ENCODE measurements around the gene OTUD3.
"Not testable (repeated sequence)": the region's sequence is repeated elsewhere in the genome, so short reads cannot be mapped to it uniquely, and the experiment has no call there.

Gene OTUD3

DNA sequence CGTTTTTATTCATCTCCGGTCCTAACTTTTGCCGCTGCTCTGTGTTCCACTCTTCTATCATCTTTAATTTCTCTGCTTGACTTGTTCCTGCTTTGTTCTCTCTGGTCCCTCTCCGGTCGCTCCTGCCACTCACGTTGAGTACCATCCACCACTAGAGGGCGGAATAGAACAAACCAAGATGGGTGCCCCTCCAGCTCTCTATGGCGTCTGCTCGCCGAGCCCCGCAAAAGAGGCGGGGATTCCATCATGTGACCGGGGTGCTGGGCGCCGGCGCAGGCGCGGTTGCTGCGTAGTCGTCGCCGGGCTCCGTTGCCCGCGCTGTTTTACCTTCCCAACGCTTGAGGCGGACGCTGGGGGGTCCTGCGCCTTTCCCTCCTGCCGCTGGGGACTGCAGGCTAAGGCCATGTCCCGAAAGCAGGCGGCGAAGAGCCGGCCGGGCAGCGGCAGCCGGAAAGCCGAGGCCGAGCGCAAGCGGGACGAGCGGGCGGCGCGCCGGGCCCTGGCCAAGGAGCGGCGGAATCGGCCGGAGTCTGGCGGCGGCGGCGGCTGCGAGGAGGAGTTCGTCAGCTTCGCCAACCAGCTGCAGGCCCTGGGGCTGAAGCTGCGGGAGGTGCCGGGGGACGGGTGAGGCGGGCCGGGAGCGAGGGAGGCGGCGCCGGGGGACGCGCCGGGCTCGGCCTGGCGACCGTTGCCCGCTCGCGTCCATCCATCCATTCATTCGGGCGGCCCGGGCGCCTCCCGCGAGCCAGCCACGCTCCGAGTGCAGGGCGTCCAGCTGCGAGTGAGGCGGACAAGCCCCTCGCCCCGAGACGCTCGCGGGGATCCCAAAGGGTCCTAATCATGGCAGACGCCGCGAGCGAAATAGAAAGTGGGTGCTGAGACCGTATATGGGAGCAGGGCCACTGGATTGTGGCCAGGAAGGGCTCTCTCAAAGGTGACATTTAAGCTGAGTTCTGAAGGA is at the start of gene OTUD3:
TSS of gene OTUD3 (plus strand) at position 285 of the 961 bp plus-strand sequence. CDS start at position 404, 119 bp downstream.
- peak; percentile 94 for DNase-seq (ENCODE audit: low read depth)

DNA sequence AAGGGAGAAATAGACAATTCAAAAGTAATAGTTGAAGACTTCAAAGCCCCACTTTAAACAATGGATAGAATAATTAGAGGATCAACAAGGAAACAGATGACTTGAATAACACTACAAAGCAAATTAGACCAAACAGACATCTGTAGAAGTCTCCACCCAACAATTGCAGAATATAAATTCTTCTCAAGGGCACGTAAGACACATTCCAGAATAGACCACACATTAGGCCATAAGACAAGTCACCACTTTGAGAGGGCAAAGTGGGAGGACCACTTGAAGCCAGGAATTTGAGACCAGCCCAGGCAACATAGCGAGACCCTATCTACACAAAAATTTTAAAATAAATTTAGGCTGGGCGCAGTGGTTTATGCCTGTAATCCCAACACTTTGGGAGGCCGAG is 46.6 kb upstream of the OTUD3 start:
- DNase-seq (ENCODE audit: low read depth): peak; percentile 21

DNA sequence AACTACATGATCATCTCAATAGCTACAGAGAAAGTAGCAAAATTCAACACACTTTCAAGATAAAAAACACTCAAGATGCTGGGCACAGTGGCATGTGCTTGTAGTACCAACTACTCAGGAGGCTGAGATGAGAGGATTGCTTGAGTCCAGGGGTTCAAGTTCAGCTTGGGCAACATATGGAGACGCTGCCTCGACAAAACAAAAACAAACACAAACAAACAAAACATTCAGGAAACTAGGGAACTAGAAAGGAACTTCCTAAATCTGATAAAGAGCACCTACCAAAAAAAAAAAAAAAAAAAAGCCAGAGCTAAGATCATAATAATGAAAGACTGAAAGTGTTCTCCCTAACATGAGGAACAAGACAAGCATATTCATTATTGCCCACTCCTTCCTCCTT is 44.3 kb upstream of the OTUD3 start:
- DNase-seq (ENCODE audit: low read depth): no peak

- DNase-seq (ENCODE audit: low read depth): no peak
These were observed 42.0 kb upstream of the OTUD3 start for GRCh38 chr1:19840228-19840627.

GRCh38 chr1:19844731-19845495 is 37.3 kb upstream of the OTUD3 start:
- DNase-seq (ENCODE audit: low read depth): peak; percentile 23

GRCh38 chr1:19845555-19845954 is 36.6 kb upstream of the OTUD3 start:
- no peak for DNase-seq (ENCODE audit: low read depth)

- DNase-seq (ENCODE audit: low read depth): no peak
These were observed 35.9 kb upstream of the OTUD3 start for GRCh38 chr1:19846338-19846737.

DNA sequence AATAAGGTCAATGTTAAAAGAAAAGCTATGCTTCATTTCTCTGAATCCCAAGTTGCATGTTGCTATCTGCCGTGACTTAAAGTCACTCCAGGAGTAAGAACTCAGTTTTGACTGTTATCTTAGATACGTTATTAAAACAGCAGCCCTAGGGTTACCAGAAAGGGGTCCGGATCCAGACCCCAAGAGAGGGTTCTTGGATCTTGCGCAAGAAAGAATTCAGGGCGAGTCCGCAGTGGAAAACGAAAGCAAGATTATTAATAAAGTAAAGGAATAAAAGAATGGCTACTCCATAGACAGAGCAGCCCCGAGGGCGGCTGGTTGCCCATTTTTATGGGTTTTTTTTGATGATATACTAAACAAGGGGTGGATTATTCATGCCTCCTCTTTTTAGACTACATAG is 34.9 kb upstream of the OTUD3 start:
- not testable (repeated sequence) for DNase-seq (ENCODE audit: low read depth)

GRCh38 chr1:19849307-19849706 is 32.9 kb upstream of the OTUD3 start:
- DNase-seq (ENCODE audit: low read depth): not testable (repeated sequence)

- DNase-seq (ENCODE audit: low read depth): peak; percentile 9
These were observed 32.0 kb upstream of the OTUD3 start for GRCh38 chr1:19850214-19850613.

GRCh38 chr1:19852036-19852435 is 30.2 kb upstream of the OTUD3 start:
- peak; percentile 45 for DNase-seq (ENCODE audit: low read depth)

- no peak for DNase-seq (ENCODE audit: low read depth)
These were observed 27.3 kb upstream of the OTUD3 start for GRCh38 chr1:19854866-19855265.

GRCh38 chr1:19858893-19859292 is 23.3 kb upstream of the OTUD3 start:
- no peak for DNase-seq (ENCODE audit: low read depth)

DNA sequence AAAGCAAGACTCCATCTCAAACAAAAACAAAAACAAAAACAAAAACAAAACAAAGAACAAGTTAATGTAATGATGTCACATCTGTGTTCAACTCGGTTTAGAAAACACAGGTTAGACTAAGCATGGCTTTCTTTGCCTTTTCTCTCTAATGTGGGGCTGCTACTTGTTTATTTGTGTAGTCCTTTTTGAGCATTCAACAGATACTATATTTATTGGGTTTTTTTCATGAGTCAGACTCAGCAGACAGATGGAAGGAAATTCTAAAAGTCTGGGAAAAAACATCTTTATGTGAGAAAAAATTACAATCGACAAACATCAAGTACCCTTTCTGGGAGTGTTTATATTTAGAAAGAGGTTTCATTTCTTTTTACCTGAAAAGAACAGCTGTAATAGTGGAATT is 22.3 kb upstream of the OTUD3 start:
- DNase-seq (ENCODE audit: low read depth): no peak

DNA sequence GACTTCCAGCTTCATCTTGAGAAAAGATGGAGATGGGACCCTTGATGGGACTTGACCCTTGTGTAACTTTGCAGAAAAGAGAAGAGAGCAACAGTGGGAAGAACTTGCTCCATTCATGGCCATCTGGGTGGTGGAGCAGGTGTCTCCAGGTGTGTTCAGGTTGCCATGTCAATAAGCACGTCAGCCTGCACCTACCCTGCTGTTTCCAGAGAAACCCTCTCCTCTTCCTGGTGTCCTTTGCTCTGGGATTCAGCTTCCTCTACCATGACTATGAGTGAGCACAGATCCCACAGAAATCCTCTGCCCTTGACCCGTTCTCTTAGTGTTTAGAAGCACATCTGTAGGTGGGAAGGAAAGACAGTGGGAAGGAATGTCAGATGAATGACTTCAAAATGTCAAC is 21.8 kb upstream of the OTUD3 start:
- no peak for DNase-seq (ENCODE audit: low read depth)

- DNase-seq (ENCODE audit: low read depth): peak; percentile 70
These were observed 21.2 kb upstream of the OTUD3 start for GRCh38 chr1:19861034-19861433.

GRCh38 chr1:19861842-19862530 is 20.2 kb upstream of the OTUD3 start:
- DNase-seq (ENCODE audit: low read depth): no peak

DNA sequence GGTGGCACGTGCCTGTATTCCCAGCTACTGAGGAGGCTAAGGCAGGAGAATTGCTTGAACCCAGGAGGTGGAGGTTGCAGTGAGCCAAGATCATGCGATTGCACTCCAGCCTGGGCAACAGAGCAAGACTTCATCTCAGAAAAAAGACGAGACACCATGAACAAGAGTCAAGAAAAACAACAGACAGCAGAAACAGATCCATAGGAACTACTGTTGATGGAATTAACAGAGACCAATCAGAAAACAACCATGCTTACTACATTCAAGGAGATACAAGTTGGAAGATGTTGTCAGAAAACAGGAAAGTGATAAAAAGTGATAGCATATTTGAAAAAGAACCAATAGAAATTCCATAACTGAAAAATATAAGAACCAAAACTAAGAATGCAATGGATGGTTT is 19.3 kb upstream of the OTUD3 start:
- no peak for DNase-seq (ENCODE audit: low read depth)

GRCh38 chr1:19864570-19865160 is 17.5 kb upstream of the OTUD3 start:
- DNase-seq (ENCODE audit: low read depth): peak; percentile 53

- no peak for DNase-seq (ENCODE audit: low read depth)
These were observed 16.2 kb upstream of the OTUD3 start for GRCh38 chr1:19866029-19866428.

GRCh38 chr1:19866758-19867157 is 15.4 kb upstream of the OTUD3 start:
- no peak for DNase-seq (ENCODE audit: low read depth)

DNA sequence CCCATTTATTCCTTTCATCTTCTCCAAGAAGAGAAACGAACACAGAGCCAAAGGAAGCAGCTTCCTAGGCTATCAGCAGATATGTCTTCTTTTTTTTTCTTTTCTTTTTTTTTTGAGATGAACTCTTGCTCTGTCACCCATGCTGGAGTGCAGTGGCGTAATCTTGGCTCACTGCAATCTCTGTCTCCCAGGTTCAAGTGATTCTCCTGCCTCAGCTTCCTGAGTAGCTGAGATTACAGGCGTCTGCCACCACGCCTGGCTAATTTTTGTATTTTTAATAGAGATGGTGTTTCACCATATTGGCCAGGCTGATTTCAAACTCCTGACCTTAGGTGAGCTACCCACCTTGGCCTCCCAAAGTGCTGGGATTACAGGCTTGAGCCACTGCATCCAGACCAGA is 13.6 kb upstream of the OTUD3 start:
- DNase-seq (ENCODE audit: low read depth): not testable (repeated sequence)

Data from amniotic epithelial cell (primary cell).